GM08714 (cell line): Measurements from ENCODE around the gene TENT4A.

Experiments used
- H3K4me3 ChIP-seq: fragments of 200-500 bp; sonication (Bioruptor generic); 2 replicates; pipeline ENCODE4 v1.5.1; 2014; ENCODE audit warnings: mild to moderate bottlenecking, low read length, inconsistent platforms
- ZNF274 ChIP-seq: IDR thresholded peaks from 2 replicates; pipeline ENCODE4 v1.6.1; 2012; ENCODE audit warnings: mild to moderate bottlenecking, low read depth, low read length

Gene TENT4A

GRCh38 chr5:6707852-6708251 lies 5.4 kb upstream of the TENT4A start:
- TF ChIP-seq ZNF274, result no peak
- H3K4me3 ChIP-seq, result no peak overlapping the region

GRCh38 chr5:6708814-6709213 lies 4.4 kb upstream of the TENT4A start:
- no peak for TF ChIP-seq ZNF274
- no peak overlapping the region for H3K4me3 ChIP-seq

- no peak overlapping the region for H3K4me3 ChIP-seq
- TF ChIP-seq ZNF274, result no peak
Observed at GRCh38 chr5:6710070-6710469, 3.2 kb upstream of the TENT4A start.

- H3K4me3 ChIP-seq, result no peak overlapping the region
- no peak for TF ChIP-seq ZNF274
Observed at GRCh38 chr5:6710551-6711318, 2.5 kb upstream of the TENT4A start.

- peak overlapping the region; percentile 69; the same call in 1 of the 2 replicates for H3K4me3 ChIP-seq
- no peak for TF ChIP-seq ZNF274
Observed at GRCh38 chr5:6711409-6712141, 1.7 kb upstream of the TENT4A start.

- no peak for TF ChIP-seq ZNF274
- H3K4me3 ChIP-seq, result peak overlapping the region; percentile 69
Observed at GRCh38 chr5:6712142-6712576, 1.1 kb upstream of the TENT4A start.

GRCh38 chr5:6712577-6713273 lies 507 bp upstream of the TENT4A start:
- no peak for TF ChIP-seq ZNF274
- H3K4me3 ChIP-seq, result peak overlapping the region; percentile 69

- no peak for TF ChIP-seq ZNF274
Observed at GRCh38 chr5:6714226-6715041, 1.2 kb downstream of the TENT4A start.

GRCh38 chr5:6715271-6715670 lies 2.0 kb downstream of the TENT4A start:
- no peak for TF ChIP-seq ZNF274
- H3K4me3 ChIP-seq, result peak overlapping the region; percentile 97

More at GRCh38 chr5:6714226-6715041, 1.2 kb downstream of the TENT4A start:
- peak overlapping the region; percentile 97 for H3K4me3 ChIP-seq

- TF ChIP-seq ZNF274, result no peak
- peak overlapping the region; percentile 97 for H3K4me3 ChIP-seq
Observed at GRCh38 chr5:6715758-6716628, 2.8 kb downstream of the TENT4A start.

- TF ChIP-seq ZNF274, result no peak
- H3K4me3 ChIP-seq, result peak overlapping the region; percentile 97; the same call in 1 of the 2 replicates
Observed at GRCh38 chr5:6716629-6717149, 3.5 kb downstream of the TENT4A start.

GRCh38 chr5:6717247-6717646 lies 4.0 kb downstream of the TENT4A start:
- no peak for TF ChIP-seq ZNF274
- peak overlapping the region; percentile 7; the same call in 1 of the 2 replicates for H3K4me3 ChIP-seq
